Measurements from ENCODE around the gene ENAM. TPM values are rescaled to one million over a fixed set of nuclear protein-coding genes. Genes with fewer than 3 reads are reported as not detected.
A peak's percentile ranks its signal among the peaks of the same experiment; 100 is the strongest.

The ENAM gene
- total RNA-seq, 2 experiments from 2014 or later: not detected

DNA sequence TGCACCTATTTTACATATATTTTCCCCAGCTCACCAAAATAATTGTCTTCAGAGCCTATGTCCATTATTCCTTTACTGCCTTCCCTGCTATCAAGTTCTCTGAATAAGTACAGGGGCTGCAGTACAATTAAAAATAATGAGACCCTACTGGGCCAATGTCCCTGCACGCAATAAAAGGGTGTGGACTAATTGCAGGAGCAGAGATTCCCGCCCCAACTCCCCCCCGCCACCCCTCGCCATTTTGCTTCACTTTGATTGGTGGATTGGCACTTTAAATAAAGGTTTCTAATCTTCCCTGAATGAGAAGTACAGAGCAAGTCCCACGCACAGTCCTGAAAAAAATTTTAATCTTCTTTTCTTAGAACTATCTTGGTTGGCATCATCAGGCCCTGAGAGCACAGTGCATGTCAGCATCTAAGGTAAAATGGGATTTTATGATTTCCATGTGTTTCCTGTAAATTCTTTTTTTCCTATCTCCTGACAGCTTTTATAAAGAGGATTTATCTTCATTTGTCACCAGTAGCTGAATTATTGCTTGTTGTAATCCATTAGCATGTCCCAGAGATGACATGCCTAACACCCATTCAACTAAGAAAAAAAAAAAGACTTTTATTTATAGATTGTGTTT lies 36.5 kb upstream of the ENAM start, which contains the start of gene AMBN:
AMBN (plus strand) TSS at position 302 of the 628 bp plus-strand sequence; CDS start at position 405, 103 bp downstream.
- Mint-ChIP-seq H3K27ac (no peak within 1 kb of the TSS), H3K9me3 (no peaks in the 10 kb centered on the region), H3K27me3 (peaks cover 1% of the 10 kb centered on the region), H3K4me3 (no peak within 1 kb of the TSS), H3K36me3 (ENCODE audit: low read depth) (no peaks in the 10 kb centered on the region), H3K4me1 (ENCODE audit: low read depth) (no peaks in the 10 kb centered on the region)
- TF ChIP-seq, protein P1, sequence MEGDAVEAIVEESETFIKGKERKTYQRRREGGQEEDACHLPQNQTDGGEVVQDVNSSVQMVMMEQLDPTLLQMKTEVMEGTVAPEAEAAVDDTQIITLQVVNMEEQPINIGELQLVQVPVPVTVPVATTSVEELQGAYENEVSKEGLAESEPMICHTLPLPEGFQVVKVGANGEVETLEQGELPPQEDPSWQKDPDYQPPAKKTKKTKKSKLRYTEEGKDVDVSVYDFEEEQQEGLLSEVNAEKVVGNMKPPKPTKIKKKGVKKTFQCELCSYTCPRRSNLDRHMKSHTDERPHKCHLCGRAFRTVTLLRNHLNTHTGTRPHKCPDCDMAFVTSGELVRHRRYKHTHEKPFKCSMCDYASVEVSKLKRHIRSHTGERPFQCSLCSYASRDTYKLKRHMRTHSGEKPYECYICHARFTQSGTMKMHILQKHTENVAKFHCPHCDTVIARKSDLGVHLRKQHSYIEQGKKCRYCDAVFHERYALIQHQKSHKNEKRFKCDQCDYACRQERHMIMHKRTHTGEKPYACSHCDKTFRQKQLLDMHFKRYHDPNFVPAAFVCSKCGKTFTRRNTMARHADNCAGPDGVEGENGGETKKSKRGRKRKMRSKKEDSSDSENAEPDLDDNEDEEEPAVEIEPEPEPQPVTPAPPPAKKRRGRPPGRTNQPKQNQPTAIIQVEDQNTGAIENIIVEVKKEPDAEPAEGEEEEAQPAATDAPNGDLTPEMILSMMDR (IDR thresholded peaks at IDR 0.05): no peak
- POLR2A ChIA-PET: no interaction called here
- DNase-seq (no peak), ATAC-seq (no peak)
- intact Hi-C loops (cut with micrococcal nuclease): no loop called here
- CTCF ChIA-PET: interaction anchor here (1.8 kb wide), 1 partner anchor 9 kb away, joined by 4 read pairs; no protein-coding TSS in a partner anchor

DNA sequence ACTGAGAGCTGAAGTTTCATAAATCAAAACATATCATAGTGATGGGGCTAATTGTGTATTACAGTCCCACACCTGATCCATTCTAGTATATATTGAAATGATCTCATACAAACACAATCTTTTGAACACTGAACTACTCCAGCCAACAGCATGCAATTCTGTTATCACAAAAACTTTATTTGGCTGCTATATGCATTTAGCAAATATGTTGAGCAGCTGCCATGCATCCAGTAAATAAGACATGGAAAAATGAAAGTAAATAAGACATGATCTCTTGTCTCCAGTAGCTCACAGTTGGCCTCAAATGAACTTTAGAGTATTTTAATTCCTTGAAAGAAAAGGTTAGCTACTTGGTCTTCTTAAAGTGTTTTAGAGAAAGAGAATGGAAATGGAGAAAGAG lies 34.3 kb upstream of the ENAM start:
- Mint-ChIP-seq H3K27me3 (peaks cover 1% of the 10 kb centered on the region), H3K4me3 (no peak overlapping the region), H3K4me1 (ENCODE audit: low read depth) (no peaks in the 10 kb centered on the region), H3K36me3 (ENCODE audit: low read depth) (no peaks in the 10 kb centered on the region), H3K27ac (no peak overlapping the region), H3K9me3 (no peaks in the 10 kb centered on the region)
- CTCF ChIA-PET: interaction anchor here (0.9 to 1.2 kb wide), 2 partner anchors 20 to 90 kb away, joined by 3 read pairs; no protein-coding TSS in a partner anchor
- TF ChIP-seq, protein P1 (IDR thresholded peaks at IDR 0.05): no peak
- POLR2A ChIA-PET: no interaction called here
- intact Hi-C loops (cut with micrococcal nuclease): no loop called here
- ATAC-seq: no peak
- DNase-seq: no peak

DNA sequence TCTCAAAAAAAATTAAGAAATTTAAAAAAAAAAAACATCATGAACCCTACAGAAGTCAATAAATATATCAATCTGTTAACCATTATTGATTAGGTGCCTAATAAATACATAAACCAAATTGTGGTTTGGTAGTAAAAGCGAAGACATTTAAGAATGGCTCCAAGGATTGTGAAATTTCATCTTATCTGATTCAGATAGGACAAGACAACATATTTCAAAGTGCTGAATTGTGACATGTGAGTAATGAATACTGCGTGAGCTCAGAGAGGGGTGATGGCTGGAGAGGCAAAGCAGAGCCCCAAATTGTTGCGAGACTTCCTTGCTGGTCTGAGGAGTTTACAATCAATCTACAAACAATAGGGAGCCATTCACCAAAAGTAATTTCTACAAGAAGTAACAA lies 28.2 kb upstream of the ENAM start:
- TF ChIP-seq, protein P1 (IDR thresholded peaks at IDR 0.05): no peak
- H3K4me1 Mint-ChIP-seq (ENCODE audit: low read depth): no peaks in the 10 kb centered on the region
- H3K27me3 Mint-ChIP-seq: no peaks in the 10 kb centered on the region
- ChIA-PET CTCF (interaction anchor here (0.6 to 1.5 kb wide), 3 partner anchors 8 to 87 kb away, joined by 3 to 4 read pairs (median 3); partner anchors contain the start of gene AMBN), POLR2A (no interaction called here)
- no peaks in the 10 kb centered on the region for H3K36me3 Mint-ChIP-seq (ENCODE audit: low read depth)
- no peaks in the 10 kb centered on the region for H3K9me3 Mint-ChIP-seq
- DNase-seq: no peak
- H3K4me3 Mint-ChIP-seq: no peak overlapping the region
- H3K27ac Mint-ChIP-seq: no peak overlapping the region
- intact Hi-C loops (cut with micrococcal nuclease): loop anchor here (5.0 kb wide), 1 partner anchor 1702 kb away; no protein-coding TSS in a partner anchor
- no peak for ATAC-seq

DNA sequence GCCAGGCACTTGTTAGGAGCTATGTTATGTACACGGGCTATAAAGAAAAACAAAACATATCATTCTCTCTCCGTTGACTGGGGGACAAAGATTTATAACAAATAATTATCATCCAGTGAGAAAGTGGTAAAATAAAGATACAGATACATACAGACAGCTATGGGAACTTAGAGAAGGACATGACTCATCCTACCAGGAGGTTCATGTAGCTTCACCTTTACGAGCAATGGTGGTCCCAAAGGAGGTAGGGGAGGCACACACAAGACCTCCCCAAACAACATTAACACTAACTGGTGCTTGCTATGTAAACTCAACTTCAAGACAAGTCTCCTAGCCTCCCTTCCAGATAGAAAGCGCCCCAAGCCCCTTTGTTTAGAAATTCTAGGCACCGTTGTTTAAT lies 27.6 kb upstream of the ENAM start:
- no peaks in the 10 kb centered on the region for H3K36me3 Mint-ChIP-seq (ENCODE audit: low read depth)
- no peaks in the 10 kb centered on the region for H3K9me3 Mint-ChIP-seq
- no peak for ATAC-seq
- H3K27ac Mint-ChIP-seq: no peak overlapping the region
- DNase-seq: no peak
- TF ChIP-seq, protein P1 (IDR thresholded peaks at IDR 0.05): no peak
- intact Hi-C loops (cut with micrococcal nuclease): loop anchor here (5.0 kb wide), 1 partner anchor 1701 kb away; no protein-coding TSS in a partner anchor
- ChIA-PET CTCF (interaction anchor here (0.6 to 1.5 kb wide), 5 partner anchors 9 to 769 kb away, joined by 3 to 5 read pairs (median 3); partner anchors contain the start of gene AMBN), POLR2A (no interaction called here)
- no peaks in the 10 kb centered on the region for H3K27me3 Mint-ChIP-seq
- H3K4me1 Mint-ChIP-seq (ENCODE audit: low read depth): no peaks in the 10 kb centered on the region
- H3K4me3 Mint-ChIP-seq: no peak overlapping the region

DNA sequence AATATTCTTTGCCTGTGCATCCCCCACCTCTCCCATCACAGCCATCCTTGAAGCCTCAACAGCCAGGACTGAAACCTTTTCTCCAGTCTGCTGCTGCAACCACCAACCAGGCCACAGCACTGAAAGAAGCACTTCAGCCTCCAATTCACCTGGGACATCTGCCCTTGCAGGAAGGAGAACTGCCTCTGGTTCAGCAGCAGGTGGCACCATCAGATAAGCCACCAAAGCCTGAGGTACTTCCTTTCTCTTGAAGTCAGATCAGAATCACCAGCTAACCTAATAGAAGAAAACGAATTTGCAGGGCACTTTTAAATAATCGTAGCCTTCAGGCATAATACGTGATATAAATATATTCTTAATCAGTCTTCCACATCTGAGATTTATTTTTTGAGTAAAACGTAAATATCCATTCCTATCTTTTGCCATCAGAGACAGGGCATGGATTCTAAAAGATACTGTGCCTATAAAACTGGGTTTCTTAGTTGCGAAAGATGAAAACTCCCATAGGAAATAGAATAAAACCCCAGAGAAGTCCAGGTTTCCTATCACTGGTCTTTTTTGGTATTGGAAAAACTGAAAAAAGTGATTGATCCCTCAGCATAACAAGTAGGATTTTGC lies 27.0 kb upstream of the ENAM start:
- H3K9me3 Mint-ChIP-seq: no peaks in the 10 kb centered on the region
- CTCF ChIA-PET: interaction anchor here (0.6 to 1.5 kb wide), 8 partner anchors 10 to 768 kb away, joined by 3 to 5 read pairs (median 4); partner anchors contain the start of genes AMBN and JCHAIN

More for the DNA sequence above, 27.0 kb upstream of the ENAM start:
- TF ChIP-seq, protein P1 (IDR thresholded peaks at IDR 0.05): peak; percentile 78
- H3K4me3 Mint-ChIP-seq: no peak overlapping the region
- POLR2A ChIA-PET: no interaction called here
- ATAC-seq (peak; percentile 92), DNase-seq (peak; percentile 69)
- H3K27ac Mint-ChIP-seq: no peak overlapping the region
- intact Hi-C loops (cut with micrococcal nuclease): loop anchor here (5.0 kb wide), 1 partner anchor 1701 kb away; no protein-coding TSS in a partner anchor
- no peaks in the 10 kb centered on the region for H3K36me3 Mint-ChIP-seq (ENCODE audit: low read depth)
- H3K27me3 Mint-ChIP-seq: no peaks in the 10 kb centered on the region
- H3K4me1 Mint-ChIP-seq (ENCODE audit: low read depth): no peaks in the 10 kb centered on the region

All from activated CD8-positive, alpha-beta T cell treated with anti-CD3 and anti-CD28 coated beads for 36 hours (primary cell).